Thoracic aorta (tissue), 2 donors: ENCODE data around the gene CCM2L. TPM values are rescaled to one million over a fixed set of nuclear protein-coding genes. Genes with fewer than 3 reads are reported as not detected.

ENCODE experiments used
- ATAC-seq: fragments of 150-250 bp; one replicate; pipeline ENCODE4 v1.8.0; 2017; ENCODE audit warnings: low read depth; ENCODE audit not compliant: insufficient number of reproducible peaks, low FRiP score
- DNase-seq: peaks from one replicate; pipeline ENCODE4 v3.0.0-alpha.2; 2020; ENCODE audit warnings: low spot score
- H3K27ac ChIP-seq, 2 donors: fragments of 200-600 bp; sonication (generic); 1 replicate in 1 of 2; 2 replicates in 1 of 2; pipeline ENCODE4 v1.5.1; 2016; ENCODE audit warnings: mild to moderate bottlenecking in 2 of 2, moderate library complexity in 2 of 2
- H3K27me3 ChIP-seq: fragments of 200-600 bp; sonication (generic); replicated peaks from 2 replicates; pipeline ENCODE4 v1.6.0; 2016; ENCODE audit warnings: mild to moderate bottlenecking; ENCODE audit not compliant: insufficient read depth
- H3K36me3 ChIP-seq: fragments of 200-600 bp; sonication (generic); one replicate; pipeline ENCODE4 v1.5.1; 2016
- H3K4me1 ChIP-seq, 2 donors: fragments of 200-600 bp; sonication (generic); 1 replicate in 1 of 2; 2 replicates in 1 of 2; pipeline versions ENCODE4 v1.5.1 to v1.6.0; 2016; ENCODE audit warnings: low read depth in 2 of 2, mild to moderate bottlenecking in 1 of 2; ENCODE audit not compliant: control insufficient read depth in 1 of 2
- H3K4me3 ChIP-seq: fragments of 200-600 bp; sonication (generic); 2 replicates; pipeline ENCODE4 v1.5.1; 2016; ENCODE audit warnings: mild to moderate bottlenecking
- H3K9me3 ChIP-seq: fragments of 200-600 bp; sonication (generic); 2 replicates; pipeline ENCODE4 v1.5.1; 2016
- total RNA-seq, 2 donors: library from RNA; depleted of rRNA; stranded (reverse); fragments of >200 nt; gene quantifications; one replicate each; pipeline versions ENCODE4 v1.1.0 to v1.2.3, GENCODE V29; 2016
- TF ChIP-seq, protein P1 (sequence below): fragments of 200-600 bp; sonication (generic); IDR thresholded peaks from one replicate; pipeline ENCODE4 v1.5.1; 2019; ENCODE audit warnings: antibody characterized with exemption

The CCM2L gene
- total RNA-seq, 2 donors from 2014 or later: 2.7 to 6.4 TPM

DNA sequence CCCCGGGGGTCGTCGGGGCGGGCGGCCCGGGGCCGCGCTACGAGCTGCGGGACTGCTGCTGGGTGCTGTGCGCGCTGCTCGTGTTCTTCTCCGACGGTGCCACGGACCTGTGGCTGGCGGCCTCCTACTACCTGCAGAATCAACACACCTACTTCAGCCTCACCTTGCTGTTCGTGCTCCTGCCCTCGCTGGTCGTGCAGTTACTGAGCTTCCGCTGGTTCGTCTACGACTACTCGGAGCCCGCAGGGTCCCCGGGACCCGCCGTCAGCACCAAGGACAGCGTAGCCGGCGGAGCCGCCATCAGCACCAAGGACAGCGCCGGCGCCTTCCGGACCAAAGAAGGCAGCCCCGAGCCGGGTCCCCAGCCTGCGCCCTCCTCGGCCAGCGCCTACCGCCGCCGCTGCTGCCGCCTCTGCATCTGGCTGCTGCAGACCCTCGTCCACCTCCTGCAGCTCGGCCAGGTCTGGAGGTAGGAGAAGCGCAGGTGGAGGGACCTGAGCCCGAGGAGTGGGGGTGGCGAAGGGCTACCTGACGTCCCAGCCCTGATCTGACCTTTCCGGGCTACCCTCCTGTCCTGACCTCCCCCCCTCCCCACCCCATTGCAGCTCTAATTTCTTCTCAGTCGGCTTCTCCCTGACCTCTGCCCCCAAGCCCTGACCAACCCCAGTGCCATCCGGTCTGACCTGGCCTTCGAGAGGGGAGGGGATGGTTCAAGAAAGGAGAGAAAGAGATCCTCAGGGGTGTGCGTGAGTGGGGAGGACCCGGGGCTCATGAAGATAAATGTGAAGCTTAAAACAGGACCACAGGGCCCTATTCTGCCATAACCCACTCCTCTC, 41.7 kb upstream of the CCM2L start:
- TF ChIP-seq, protein P1, sequence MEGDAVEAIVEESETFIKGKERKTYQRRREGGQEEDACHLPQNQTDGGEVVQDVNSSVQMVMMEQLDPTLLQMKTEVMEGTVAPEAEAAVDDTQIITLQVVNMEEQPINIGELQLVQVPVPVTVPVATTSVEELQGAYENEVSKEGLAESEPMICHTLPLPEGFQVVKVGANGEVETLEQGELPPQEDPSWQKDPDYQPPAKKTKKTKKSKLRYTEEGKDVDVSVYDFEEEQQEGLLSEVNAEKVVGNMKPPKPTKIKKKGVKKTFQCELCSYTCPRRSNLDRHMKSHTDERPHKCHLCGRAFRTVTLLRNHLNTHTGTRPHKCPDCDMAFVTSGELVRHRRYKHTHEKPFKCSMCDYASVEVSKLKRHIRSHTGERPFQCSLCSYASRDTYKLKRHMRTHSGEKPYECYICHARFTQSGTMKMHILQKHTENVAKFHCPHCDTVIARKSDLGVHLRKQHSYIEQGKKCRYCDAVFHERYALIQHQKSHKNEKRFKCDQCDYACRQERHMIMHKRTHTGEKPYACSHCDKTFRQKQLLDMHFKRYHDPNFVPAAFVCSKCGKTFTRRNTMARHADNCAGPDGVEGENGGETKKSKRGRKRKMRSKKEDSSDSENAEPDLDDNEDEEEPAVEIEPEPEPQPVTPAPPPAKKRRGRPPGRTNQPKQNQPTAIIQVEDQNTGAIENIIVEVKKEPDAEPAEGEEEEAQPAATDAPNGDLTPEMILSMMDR: no peak
- DNase-seq: no peak
- H3K4me1 ChIP-seq: no peaks in the 10 kb centered on the region
- H3K27me3 ChIP-seq: no peaks in the 10 kb centered on the region
- no peaks in the 10 kb centered on the region for H3K36me3 ChIP-seq
- H3K9me3 ChIP-seq: no peaks in the 10 kb centered on the region
- no peak overlapping the region for H3K27ac ChIP-seq
- ATAC-seq: no peak
- H3K4me3 ChIP-seq: no peak overlapping the region

DNA sequence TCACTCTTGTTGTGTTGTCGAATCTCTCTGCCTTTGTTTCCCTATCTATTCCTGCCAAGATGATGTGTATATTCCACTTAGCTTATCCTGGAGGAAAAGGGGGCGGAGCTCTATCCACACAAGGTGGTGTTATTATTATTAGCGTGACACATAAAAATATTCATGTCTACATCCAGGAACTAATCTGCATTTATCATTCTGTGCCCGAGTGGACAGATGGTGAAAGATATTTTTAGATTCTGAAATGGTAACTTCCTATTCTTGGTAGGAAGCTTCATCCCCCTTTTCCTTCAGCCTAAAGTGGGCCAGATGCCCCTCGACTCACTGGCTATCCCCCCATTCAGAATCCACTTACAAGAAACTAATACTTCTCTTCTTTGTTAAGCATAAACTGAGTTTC, 40.2 kb upstream of the CCM2L start:
- no peaks in the 10 kb centered on the region for H3K27me3 ChIP-seq

DNA sequence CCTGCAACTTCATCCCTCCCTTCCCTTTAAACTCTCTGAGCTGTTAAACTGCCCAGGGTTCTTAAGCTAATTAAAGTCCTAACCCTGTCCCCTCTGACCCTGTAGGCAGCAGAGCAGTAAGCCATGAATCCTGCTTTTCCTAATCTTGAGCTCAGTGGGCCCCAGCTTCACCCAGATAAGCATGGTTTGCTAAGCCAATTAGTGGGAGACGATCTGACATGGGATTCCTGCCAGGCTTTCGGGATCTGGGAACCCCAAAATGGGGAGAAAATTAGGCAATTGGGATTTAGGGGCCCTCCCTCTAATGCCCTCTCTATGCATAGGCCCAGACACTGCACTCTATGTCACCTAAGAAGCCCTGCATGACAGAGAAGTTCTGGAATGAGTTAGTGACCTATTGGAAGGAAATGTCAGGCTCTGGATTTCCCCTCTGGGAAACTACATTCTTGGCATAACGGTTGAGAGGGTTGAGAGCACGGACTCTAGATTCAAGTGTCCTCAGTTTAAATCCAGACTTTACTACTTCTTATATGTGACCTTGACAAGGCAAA, 37.7 kb upstream of the CCM2L start:
- DNase-seq (no peak), ATAC-seq (no peak)
- H3K9me3 ChIP-seq: no peaks in the 10 kb centered on the region
- no peak overlapping the region for H3K27ac ChIP-seq
- no peak overlapping the region for H3K4me3 ChIP-seq
- TF ChIP-seq, protein P1: no peak
- no peaks in the 10 kb centered on the region for H3K4me1 ChIP-seq
- no peaks in the 10 kb centered on the region for H3K36me3 ChIP-seq
- H3K27me3 ChIP-seq: no peaks in the 10 kb centered on the region

More for the DNA sequence above, 40.2 kb upstream of the CCM2L start:
- H3K36me3 ChIP-seq: no peaks in the 10 kb centered on the region
- no peak overlapping the region for H3K4me3 ChIP-seq
- H3K27ac ChIP-seq: no peak overlapping the region
- no peak for DNase-seq
- ATAC-seq: no peak
- TF ChIP-seq, protein P1: no peak
- no peaks in the 10 kb centered on the region for H3K9me3 ChIP-seq
- no peaks in the 10 kb centered on the region for H3K4me1 ChIP-seq

DNA sequence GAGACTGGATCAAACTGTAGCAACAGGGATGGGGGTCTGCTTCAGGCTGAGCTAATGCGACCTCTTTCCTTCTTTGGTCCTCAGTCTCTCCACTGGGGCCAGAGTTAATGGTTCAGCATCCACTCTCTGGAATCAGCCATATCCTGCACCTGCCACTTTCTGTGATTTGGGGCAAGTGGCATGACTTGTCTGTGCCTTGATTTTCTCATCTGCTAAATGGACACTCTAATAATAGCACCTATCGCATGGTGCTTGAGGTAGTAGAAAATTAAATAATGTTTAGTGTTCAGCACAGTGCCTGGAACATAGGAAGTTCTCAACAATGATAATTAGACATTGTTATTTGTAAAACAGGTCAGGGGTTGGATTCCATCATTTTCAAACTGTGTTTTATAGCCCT, 35.9 kb upstream of the CCM2L start:
- Histone ChIP-seq H3K4me1 (no peaks in the 10 kb centered on the region), H3K9me3 (no peaks in the 10 kb centered on the region), H3K27ac (no peak overlapping the region), H3K4me3 (no peak overlapping the region), H3K27me3 (no peaks in the 10 kb centered on the region), H3K36me3 (no peaks in the 10 kb centered on the region)
- DNase-seq (no peak), ATAC-seq (no peak)
- TF ChIP-seq, protein P1: no peak

DNA sequence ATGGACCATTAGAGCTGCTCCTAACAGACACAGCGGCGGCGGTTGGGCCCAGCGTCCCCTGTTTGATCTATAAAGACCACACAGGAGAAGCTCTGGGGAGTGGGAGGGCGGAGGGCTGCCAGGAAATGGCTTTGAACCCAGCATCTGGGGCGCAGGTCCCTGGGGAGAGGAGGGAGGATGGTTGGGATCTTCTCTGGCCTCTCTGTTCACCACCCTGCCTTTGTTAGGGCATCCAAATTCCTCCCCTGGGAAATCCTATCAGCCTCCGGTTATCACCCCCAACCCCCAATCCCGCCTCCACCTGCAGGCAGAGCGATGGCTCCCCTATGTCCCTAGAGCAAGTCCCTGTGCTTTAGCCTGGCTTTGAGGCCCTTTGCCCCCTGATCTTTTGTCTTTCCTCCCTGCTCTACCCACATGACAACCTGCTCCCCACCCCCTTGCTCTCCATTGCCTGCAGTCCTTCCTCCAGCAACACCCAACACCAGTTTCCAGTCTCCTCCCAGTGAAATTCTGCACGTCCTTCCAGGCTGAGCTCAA, 35.2 kb upstream of the CCM2L start:
- H3K27me3 ChIP-seq: no peaks in the 10 kb centered on the region
- TF ChIP-seq, protein P1: no peak
- H3K4me3 ChIP-seq: no peak overlapping the region
- no peaks in the 10 kb centered on the region for H3K36me3 ChIP-seq
- DNase-seq (no peak), ATAC-seq (no peak)
- H3K27ac ChIP-seq: no peak overlapping the region
- no peaks in the 10 kb centered on the region for H3K9me3 ChIP-seq
- H3K4me1 ChIP-seq: no peaks in the 10 kb centered on the region
